GM12878 (cell line): ENCODE results near the gene FUS.

Source experiments
- BRCA1 ChIP-seq: IDR thresholded peaks from 2 replicates; pipeline ENCODE4 v1.6.1; 2011; ENCODE audit warnings: low read depth, low read length, improper control_type of control experiment
- CHD1 ChIP-seq: IDR thresholded peaks from 2 replicates; pipeline ENCODE4 v1.6.1; 2012; ENCODE audit warnings: low read depth, low read length, improper control_type of control experiment
- EP300 ChIP-seq, 2 experiments: fragments of 150-350 bp in 1 of 2; IDR thresholded peaks; 2 replicates each; pipeline ENCODE4 v1.6.1; 2011 to 2012; ENCODE audit warnings: low read depth in 2 of 2, low read length in 2 of 2, borderline replicate concordance in 1 of 2, improper control_type of control experiment in 1 of 2, inconsistent platforms in 1 of 2; ENCODE audit not compliant: control insufficient read depth in 1 of 2
- EZH2 ChIP-seq: IDR thresholded peaks from 2 replicates; pipeline ENCODE4 v1.6.1; 2012; ENCODE audit warnings: low read depth, mild to moderate bottlenecking, control low read depth, inconsistent platforms, low read length, borderline replicate concordance; ENCODE audit not compliant: control insufficient read depth
- JUNB ChIP-seq: IDR thresholded peaks from 2 replicates; pipeline ENCODE4 v1.6.1; 2016; ENCODE audit warnings: antibody characterized with exemption, mild to moderate bottlenecking
- POLR2A ChIP-seq: IDR thresholded peaks from 2 replicates; pipeline ENCODE4 v1.6.1; 2011; ENCODE audit warnings: low read depth, mild to moderate bottlenecking, low read length
- POU2F2 ChIP-seq: IDR thresholded peaks from 3 replicates; pipeline ENCODE4 v1.6.1; 2011; ENCODE audit warnings: low read depth, mild to moderate bottlenecking, low read length, borderline replicate concordance
- SMAD1 ChIP-seq: fragments of 450-650 bp; IDR thresholded peaks from 2 replicates; pipeline ENCODE4 v1.6.1; 2018; ENCODE audit warnings: mild to moderate bottlenecking, low read depth; ENCODE audit not compliant: partially characterized antibody
- SP1 ChIP-seq: IDR thresholded peaks from one replicate; pipeline ENCODE4 v1.6.1; 2011; ENCODE audit warnings: low read depth, low read length
- TF ChIP-seq, protein P1 (sequence below), 3 experiments: IDR thresholded peaks in 2 of 3; conservative IDR thresholded peaks in 1 of 3; 2 replicates each; pipeline ENCODE4 v1.5.1; 2011; ENCODE audit warnings: low read depth in 3 of 3, low read length in 3 of 3, mild to moderate bottlenecking in 3 of 3, control low read depth in 2 of 3, moderate library complexity in 2 of 3, inconsistent platforms in 1 of 3, mixed read lengths in 1 of 3; ENCODE audit not compliant: control insufficient read depth in 2 of 3, insufficient read depth in 1 of 3; ENCODE audit errors: extremely low read depth in 1 of 3
- TF ChIP-seq, protein P2 (sequence below): IDR thresholded peaks from 2 replicates; pipeline ENCODE4 v1.6.1; 2012; ENCODE audit warnings: low read length, inconsistent platforms

- TF ChIP-seq SMAD1 (no peak), JUNB (no peak), BRCA1 (no peak), SP1 (no peak), EP300 (IDR thresholded peaks at IDR 0.05; ENCODE audit: borderline replicate concordance in 1 of 2, control insufficient read depth in 1 of 2, low read depth in 2 of 2, low read length in 2 of 2) (no peak), POLR2A (no peak), POU2F2 (no peak), EZH2 (no peak), CHD1 (no peak)
- TF ChIP-seq, protein P1, sequence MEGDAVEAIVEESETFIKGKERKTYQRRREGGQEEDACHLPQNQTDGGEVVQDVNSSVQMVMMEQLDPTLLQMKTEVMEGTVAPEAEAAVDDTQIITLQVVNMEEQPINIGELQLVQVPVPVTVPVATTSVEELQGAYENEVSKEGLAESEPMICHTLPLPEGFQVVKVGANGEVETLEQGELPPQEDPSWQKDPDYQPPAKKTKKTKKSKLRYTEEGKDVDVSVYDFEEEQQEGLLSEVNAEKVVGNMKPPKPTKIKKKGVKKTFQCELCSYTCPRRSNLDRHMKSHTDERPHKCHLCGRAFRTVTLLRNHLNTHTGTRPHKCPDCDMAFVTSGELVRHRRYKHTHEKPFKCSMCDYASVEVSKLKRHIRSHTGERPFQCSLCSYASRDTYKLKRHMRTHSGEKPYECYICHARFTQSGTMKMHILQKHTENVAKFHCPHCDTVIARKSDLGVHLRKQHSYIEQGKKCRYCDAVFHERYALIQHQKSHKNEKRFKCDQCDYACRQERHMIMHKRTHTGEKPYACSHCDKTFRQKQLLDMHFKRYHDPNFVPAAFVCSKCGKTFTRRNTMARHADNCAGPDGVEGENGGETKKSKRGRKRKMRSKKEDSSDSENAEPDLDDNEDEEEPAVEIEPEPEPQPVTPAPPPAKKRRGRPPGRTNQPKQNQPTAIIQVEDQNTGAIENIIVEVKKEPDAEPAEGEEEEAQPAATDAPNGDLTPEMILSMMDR (IDR thresholded peaks at IDR 0.05 in 2 of 3, conservative IDR thresholded peaks at IDR 0.05 in 1 of 3; ENCODE audit: control insufficient read depth in 2 of 3, extremely low read depth in 1 of 3, insufficient read depth in 1 of 3, low read depth in 3 of 3, low read length in 3 of 3), result no peak
- TF ChIP-seq, protein P2, sequence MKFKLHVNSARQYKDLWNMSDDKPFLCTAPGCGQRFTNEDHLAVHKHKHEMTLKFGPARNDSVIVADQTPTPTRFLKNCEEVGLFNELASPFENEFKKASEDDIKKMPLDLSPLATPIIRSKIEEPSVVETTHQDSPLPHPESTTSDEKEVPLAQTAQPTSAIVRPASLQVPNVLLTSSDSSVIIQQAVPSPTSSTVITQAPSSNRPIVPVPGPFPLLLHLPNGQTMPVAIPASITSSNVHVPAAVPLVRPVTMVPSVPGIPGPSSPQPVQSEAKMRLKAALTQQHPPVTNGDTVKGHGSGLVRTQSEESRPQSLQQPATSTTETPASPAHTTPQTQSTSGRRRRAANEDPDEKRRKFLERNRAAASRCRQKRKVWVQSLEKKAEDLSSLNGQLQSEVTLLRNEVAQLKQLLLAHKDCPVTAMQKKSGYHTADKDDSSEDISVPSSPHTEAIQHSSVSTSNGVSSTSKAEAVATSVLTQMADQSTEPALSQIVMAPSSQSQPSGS, result no peak
Observed at GRCh38 chr16:31238041-31238440, 58.1 kb downstream of the FUS start.
